ENCODE measurements around the gene AP3M1.

The AP3M1 gene

DNA sequence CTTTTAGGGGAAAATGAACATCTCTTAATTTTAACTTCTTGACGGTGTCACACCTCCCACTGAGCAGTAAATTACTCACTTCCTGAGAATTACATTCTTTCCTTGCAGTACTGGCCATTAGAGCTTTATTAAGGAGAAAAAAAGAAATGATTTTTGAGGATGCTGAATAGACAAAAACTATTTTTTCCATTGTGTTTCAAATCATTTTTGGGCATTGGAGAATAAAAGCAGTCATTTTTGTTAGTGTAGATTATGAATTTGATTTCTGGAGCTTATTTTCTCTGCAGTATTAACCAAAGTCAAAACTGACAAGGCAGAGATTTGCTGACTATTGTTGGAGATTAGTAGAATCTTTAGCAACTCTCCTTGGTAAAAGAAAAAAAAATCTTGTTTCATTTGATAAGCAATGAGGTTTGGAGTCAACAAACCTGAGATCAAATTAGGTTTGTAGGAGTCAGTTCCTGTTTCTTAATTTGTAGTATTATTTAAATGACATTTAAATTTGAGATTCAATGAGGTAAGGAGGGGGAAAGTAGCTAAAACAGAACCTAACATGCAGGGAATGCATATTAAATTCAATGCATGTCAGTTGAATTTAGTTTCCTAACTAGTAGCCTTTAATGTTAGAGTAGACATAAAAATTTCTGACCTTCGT, 70.6 kb downstream of the AP3M1 start:
- DNase-seq (ENCODE audit: low read depth, low spot score): no peak

DNA sequence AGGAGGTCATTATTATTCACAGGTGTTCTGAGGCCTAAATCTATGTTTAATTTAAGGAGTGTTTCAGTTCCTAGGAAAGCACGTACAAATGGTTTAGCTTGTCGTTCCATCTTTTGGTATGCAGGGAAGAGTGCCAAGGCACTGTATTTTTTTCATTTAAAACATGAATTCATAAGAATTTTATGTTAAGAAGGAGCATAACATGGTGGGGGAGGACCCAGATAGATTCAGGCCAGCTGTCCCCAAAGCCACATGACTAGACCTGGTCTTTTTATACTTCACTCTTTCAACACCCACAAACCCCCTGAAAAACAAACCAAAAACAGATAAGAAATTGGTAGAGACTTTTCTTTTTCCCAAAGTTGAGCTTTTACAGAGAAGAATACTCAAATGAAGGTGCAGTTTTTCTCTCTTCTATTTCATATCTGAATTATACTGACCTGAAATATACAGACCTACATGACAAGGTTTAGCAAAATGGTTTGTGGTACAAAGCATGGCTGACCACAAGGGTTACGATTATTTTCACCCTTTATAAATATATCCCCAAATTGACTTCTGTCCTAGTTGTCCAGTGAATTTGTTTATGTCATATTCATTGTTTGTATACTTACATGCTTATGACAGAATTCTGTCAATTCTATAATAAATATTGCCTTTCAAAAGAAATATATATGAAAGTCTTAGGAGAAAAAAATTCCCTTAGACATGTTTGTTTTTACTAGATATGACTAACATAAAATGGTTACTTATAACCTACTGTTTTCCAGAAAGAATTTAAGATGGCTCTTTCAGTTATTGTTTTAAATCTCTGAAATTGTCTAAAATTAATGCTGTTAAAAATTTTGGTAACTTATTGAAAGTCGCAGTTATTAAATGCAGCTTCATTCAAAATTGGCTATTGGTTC, 71.3 kb downstream of the AP3M1 start:
- DNase-seq (ENCODE audit: low read depth, low spot score): no peak

DNA sequence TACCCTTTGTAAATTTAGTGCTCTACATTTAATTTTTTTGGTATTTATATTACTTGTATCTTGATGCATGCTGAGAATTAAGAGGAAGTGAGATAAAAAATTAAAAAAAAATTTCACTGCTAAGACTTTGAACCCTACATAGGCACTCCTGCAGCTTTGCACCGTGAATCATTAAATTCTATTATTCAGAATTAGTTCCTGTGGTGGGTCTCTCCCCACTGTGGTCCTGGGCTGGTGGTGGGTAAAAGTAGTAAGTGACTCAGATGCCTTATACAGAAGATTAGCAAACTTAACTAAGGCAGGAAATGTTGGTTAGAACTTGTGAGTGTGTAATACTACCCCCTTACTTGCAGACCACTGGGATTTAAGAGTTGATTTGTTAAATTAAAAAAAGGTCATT, 72.6 kb downstream of the AP3M1 start:
- DNase-seq (ENCODE audit: low read depth, low spot score): no peak

DNA sequence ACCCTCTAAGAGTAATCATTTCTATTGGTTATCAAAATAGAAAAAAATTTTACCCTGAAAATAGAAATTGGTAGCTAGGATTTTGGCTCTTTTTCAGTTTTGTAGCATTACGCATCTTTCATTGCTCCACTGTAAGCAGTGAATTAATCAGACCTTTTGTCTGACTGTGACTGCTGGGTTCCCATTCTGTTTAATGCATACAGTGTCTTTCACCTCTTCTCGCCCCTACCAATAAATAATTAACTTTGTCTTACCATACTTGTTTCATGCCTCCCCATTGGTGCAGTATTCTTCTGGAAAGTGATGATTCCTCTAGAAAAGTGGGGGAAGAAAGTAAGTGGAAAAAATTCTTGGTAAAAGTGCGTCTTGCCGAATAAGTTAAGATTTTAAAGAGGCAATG, 73.2 kb downstream of the AP3M1 start:
- no peak for DNase-seq (ENCODE audit: low read depth, low spot score)

DNA sequence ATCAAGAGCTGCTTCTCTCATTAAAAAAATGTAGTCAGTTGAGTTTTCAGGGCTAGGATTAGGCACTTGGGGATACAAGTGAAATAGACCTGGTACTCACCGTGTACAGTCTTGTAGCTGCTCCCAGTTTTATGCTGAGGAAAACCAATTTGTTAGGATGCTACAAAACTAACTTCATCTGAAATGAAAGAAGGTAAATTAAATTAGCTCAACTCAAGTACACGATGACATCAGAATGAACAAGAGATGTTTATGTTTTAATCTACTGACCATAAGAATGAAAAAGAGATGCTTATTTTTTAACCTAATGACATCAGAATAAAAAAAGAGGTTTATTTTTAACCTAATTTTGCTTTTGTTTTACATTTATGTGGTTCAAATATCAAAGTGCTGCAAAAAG, 73.7 kb downstream of the AP3M1 start:
- no peak for DNase-seq (ENCODE audit: low read depth, low spot score)

DNA sequence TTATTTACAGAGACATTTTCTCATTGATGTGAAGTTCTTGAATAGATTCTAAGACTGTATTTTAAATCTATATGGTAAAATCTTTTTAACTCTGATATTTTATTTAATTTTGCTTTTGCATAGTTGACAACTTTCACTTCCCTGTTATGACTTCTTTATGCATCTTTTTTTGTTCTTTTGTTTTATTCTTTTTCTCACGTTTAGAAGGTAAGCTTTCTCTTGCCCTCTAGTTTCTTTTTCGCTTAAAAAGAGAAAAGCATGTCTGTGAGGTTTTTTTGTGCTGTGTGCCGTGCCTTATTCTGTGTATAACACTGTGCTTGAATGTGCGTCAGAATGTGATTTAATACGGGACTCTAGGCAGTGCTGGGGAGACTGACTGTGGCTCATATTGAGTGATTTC, 74.7 kb downstream of the AP3M1 start:
- no peak for DNase-seq (ENCODE audit: low read depth, low spot score)

DNA sequence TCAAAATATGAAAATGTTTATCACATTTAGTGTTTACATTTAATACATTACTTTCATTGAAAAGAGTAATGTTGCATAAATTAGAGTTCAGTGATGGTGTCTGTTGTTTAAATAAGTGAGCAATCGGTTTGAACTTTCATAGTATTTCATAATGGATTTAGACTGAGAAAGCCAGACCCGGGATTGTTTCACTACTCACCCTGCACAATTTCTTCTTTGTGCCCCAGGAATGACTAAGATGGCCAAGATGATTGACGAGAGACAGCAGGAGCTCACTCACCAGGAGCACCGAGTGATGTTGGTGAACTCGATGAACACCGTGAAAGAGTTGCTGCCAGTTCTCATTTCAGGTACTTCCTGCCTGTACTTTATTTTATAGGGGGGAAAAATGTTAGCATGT, 78.1 kb downstream of the AP3M1 start:
- no peak for DNase-seq (ENCODE audit: low read depth, low spot score)

DNA sequence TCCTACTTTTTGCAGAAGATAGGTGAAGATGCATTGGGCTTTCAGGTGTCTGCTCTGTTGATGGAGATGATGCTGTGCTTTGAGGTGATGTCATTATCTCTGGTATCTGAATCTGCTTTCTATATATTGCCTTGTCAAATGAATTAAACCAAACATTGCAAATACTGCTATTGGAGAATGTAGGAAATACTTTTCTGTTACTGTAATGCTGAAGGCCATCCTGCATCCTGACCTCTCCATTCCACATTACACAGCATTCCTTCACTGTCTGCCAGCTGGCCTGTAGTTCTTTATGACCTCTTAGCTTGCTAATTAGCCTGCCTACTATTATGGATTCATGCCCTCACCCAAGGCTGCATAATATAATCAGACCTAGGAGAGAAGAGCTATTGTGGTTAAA, 79.5 kb downstream of the AP3M1 start:
- DNase-seq (ENCODE audit: low read depth, low spot score): no peak

All from activated naive CD8-positive, alpha-beta T cell treated with anti-CD3 and anti-CD28 coated beads, Interleukin-2, amount 50 U/mL, for 16 hours (primary cell).